GM19397 (cell line): ENCODE data around the gene PRR19.

Experiments
- ATAC-seq: cut with Tn5 transposase; IDR thresholded peaks from one replicate; pipeline ENCODE4 v1.9.1; 2021; ENCODE audit warnings: mild to moderate bottlenecking, moderate library complexity; ENCODE audit not compliant: unreplicated experiment

PRR19 gene

GRCh38 chr19:42294471-42295137 lies 7.3 kb upstream of the PRR19 start:
- ATAC-seq: no peak

- no peak for ATAC-seq
Measured at GRCh38 chr19:42295342-42295741, 6.6 kb upstream of the PRR19 start.

DNA sequence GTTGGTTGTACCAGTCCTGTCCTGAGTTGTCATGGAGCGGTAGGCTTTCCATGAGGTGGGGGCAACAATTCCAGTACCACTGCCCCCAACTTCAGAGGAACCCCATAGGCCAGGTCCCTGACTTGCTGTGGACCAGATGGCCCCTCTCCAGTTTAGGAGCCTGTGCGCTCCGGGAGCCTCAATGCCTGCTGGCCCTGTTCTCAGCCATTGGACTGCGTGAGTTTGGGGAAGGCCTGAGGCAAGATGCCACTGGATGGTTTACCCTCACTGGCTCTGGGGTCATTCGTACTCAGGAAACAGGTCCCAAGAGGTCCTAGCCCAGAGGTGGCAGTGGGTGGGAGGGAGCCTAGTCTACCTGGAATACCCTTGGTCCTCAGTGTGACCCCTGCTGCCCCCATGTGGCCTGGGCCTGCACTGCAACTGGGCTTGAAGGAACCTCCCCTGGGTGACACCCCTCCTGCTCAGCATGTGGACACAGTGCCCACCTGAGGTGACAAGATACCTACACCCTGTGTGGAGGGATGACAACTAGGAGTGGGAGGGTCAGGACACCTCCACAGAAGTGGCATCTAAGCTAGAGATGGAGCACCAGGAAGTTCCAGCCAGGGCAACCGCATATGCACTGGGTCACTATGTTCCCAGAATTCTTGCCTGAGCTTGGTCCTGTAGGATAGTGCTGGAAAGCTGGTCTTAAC lies 6.0 kb upstream of the PRR19 start:
- no peak for ATAC-seq

DNA sequence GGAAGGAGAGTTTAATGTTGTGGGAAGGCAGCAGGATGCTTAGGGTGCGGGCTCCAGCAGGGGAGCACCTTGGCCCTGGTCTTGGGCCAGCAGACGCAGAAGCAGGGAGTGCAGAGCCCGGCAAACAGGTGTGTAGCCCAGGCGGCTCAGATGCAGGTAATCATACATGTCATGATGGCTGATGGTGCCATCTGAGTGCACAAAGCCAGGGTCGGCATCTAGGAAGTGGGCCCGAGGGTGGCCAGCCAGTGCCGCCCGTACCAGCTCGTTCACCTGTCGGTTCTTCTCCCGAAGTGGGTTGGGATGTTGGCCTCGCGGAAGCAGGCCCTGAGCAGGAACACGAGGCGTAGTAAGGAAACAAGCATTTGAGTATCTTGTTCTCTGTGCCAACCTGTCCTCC lies 4.9 kb upstream of the PRR19 start:
- ATAC-seq: no peak

DNA sequence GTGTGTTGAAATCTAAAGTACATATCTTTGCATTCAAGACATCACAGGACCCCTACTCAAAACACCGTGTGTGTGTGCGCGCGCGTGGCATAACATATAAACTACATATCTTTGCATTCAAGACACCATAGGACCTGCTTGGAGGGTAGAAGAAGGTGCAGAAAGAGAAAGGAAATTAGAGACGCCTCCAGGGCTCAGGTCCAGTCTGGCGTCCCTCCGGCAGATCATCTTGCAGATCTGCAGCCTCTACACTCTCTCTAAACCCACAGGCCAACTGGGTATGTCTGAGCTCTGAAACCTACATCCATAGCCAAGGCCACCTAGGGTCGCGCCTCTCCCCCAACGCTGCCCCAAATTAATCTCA lies 1.2 kb downstream of the PRR19 start:
- ATAC-seq: no peak

DNA sequence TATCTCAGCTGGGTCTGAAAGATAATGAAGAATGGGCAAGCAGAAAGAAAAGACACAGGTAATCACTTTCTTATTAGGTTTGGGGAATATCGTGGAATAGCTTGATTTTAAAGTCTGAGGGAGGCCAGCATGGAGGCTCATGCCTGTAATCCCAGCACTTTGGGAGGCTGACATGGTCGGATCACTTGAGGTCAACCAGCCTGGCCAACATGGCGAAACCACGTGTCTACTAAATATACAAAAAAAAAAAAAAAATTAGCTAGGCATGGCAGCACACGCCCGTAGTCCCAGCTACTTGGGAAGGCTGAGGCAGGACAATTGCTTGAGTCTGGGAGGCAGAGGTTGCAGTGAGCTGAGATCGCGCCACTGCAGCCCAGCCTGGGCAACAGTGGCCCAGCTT lies 1.9 kb downstream of the PRR19 start:
- ATAC-seq: no peak

- no peak for ATAC-seq
Measured at GRCh38 chr19:42306646-42307045, 4.7 kb downstream of the PRR19 start.

DNA sequence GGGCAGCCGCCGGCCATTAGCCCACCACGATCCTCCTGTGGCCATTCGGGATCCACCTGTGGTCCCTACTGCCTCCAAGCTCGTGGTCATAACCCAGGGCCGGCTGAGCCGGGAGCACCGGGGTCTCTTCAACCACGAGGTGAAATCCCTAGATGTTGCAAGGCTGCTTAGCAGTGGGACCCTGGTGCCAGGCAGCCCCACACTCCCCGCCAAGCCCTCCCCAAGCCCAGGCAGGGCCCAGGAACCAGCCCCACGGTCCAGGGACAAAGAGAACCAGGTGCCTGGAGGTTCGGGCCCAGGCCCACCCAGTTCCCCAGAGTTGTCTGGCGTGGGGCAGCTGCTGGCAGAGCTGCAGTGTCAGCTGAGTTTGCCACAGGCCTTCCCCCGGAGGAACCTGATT lies 7.8 kb downstream of the PRR19 start:
- no peak for ATAC-seq

DNA sequence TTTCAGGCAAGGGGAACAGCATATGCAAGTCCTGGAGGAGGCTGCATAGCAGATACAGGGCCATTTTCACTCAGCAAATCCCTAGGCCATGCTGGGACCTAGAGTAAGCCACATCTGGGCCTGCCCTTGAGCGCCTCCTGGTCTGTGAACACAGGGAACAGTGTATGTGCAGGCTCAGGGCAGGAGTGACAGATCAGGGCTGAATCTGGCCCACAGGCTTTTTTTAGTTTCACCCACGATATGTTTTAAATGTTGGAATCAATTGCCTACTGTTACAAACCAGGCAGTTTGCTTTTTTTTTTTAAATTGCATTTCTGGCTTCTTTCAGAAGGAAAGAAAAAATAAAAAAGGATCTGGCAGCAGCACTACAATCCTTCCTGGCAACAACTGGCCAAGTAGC lies 9.7 kb downstream of the PRR19 start:
- ATAC-seq: no peak

GRCh38 chr19:42312370-42312769 lies 10.4 kb downstream of the PRR19 start:
- ATAC-seq: no peak

DNA sequence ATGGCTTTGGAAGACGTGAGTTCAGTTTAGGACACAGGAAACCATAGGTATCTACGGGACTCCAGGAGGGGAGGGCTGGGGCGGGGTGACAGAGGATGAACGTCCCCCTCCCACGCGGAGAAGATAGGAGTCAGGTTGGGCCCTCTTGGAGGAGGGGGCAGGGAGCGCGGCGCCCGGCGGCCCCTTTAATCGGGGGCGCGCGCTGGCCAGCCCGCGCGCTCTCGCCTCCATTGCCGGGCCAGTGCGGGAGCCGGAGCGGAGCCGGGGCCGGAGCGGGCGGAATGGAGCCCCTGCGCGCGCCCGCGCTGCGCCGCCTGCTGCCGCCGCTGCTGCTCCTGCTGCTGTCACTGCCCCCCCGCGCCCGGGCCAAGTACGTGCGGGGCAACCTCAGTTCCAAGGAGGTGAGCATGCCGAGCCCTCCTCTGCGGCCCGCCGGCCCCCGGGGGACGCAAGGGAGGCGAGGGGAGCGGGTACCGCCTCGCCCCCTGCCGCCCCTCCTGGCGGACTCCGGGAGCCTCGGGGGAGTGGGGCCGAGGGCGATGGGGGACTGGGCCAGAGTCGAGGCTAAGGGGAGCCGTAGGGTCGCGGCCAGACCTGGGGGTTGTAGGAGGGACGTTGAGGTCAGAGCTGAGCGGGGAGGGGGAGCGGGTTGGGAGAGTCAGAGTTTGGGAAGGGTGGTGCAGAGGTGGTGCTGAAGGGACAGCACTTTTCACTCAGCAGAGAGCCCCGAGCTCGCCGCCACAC lies 11.3 kb downstream of the PRR19 start, which contains the start of gene TMEM145:
Gene TMEM145 (plus strand): TSS at position 214 of the 744 bp plus-strand sequence. CDS start 68 bp downstream, at position 282.
- no peak for ATAC-seq

DNA sequence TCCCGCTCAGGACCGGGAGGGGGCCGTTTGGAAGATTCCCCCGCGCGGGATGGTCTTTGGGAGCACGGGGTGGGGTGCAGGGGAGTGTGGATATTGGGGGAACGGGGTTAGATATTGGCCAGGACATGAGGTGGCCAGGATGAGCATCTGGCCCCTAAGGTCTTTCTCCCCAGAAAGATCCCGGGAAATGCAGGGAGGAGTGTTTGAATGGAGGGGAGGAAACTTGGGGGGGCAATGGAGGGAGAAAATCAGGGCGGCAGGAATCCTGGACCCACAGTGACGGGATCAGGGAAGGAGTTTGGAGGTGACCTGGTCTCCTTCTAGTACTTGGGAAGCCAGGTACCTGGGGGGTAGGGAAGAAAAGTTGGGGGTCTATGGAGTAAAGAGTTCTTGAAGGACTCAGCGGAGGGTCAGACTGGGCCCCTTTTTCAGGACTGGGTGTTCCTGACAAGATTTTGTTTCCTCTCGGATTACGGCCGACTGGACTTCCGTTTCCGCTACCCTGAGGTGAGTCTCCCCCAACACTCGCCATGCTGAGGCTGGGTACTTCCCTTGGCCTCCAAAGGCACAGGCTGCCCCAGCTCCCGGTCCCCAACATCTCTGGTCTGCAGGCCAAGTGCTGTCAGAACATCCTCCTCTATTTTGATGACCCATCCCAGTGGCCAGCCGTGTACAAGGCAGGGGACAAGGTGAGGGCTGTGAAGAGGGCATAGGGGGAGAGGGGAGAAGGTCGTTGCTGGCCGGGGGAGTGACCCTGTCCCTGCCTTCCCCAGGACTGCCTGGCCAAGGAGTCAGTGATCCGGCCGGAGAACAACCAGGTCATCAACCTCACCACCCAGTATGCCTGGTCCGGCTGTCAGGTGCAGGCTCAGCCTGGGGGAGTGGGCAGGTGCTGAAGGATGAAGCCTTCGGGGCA lies 12.2 kb downstream of the PRR19 start:
- ATAC-seq: no peak

DNA sequence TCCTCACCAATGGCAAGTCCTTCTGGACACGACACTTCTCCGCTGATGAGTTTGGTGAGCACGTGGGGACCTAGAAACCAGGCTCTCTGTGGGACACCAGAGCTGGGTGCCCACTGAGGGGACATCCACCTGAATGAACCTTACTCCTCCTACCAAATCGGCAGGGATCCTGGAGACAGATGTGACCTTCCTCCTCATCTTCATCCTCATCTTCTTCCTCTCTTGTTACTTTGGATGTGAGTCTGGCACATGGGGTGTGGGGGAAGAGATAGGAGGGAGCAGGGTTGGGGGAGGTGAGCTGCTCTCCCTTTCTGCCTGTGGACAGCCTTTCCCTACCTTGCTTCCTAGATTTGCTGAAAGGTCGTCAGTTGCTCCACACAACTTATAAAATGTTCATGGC lies 13.1 kb downstream of the PRR19 start:
- no peak for ATAC-seq

GRCh38 chr19:42316223-42317211 lies 14.6 kb downstream of the PRR19 start:
- no peak for ATAC-seq

- ATAC-seq: no peak
Measured at GRCh38 chr19:42317535-42317934, 15.6 kb downstream of the PRR19 start.

DNA sequence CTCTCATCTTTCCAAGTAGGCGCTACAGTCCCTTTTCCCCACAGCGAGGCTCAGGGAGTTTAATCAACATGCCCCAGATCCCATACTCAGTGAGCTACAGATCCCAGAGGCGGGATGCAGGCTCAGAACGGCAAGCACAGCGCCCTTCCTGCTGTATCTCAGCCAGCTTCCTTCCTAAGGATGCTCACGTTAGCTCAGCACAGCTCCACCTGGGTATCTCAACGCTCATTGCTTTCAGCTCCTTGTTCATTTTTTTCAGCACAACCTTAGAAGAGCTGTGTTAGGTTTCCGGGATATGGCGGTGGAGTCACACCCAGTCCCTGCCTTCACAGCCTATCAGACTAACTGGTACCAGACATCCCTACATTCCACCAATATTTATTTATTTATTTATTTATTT lies 20.4 kb downstream of the PRR19 start:
- ATAC-seq: no peak

DNA sequence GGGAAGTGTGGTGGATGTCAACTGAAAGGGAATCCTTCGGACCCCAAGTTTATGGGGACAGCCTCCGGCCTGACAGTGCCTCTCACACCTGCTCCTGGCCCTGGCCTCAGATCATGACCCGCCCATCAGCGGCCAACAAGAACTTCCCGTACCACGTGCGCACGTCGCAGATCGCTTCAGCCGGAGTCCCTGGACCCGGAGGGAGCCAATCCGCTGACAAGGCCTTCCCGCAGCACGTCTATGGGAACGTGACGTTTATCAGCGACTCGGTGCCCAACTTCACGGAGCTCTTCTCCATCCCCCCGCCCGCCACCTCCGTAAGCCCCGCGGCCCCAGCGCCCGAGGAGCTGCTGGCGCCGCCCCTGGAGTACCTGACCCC lies 21.5 kb downstream of the PRR19 start:
- no peak for ATAC-seq

GRCh38 chr19:42323852-42324654 lies 22.1 kb downstream of the PRR19 start:
- ATAC-seq: no peak
